Thoracic aorta (tissue), 2 donors: ENCODE measurements around the gene IL7R. TPM values are rescaled to one million over a fixed set of nuclear protein-coding genes. Genes with fewer than 3 reads are reported as not detected.

Experiments
- ATAC-seq: fragments of 150-250 bp; one replicate; pipeline ENCODE4 v1.8.0; 2017; ENCODE audit warnings: low read depth; ENCODE audit not compliant: insufficient number of reproducible peaks, low FRiP score
- DNase-seq: peaks from one replicate; pipeline ENCODE4 v3.0.0-alpha.2; 2020; ENCODE audit warnings: low spot score
- H3K27ac ChIP-seq, 2 donors: fragments of 200-600 bp; sonication (generic); 1 replicate in 1 of 2; 2 replicates in 1 of 2; pipeline ENCODE4 v1.5.1; 2016; ENCODE audit warnings: mild to moderate bottlenecking in 2 of 2, moderate library complexity in 2 of 2
- H3K27me3 ChIP-seq: fragments of 200-600 bp; sonication (generic); replicated peaks from 2 replicates; pipeline ENCODE4 v1.6.0; 2016; ENCODE audit warnings: mild to moderate bottlenecking; ENCODE audit not compliant: insufficient read depth
- H3K36me3 ChIP-seq: fragments of 200-600 bp; sonication (generic); one replicate; pipeline ENCODE4 v1.5.1; 2016
- H3K4me1 ChIP-seq, 2 donors: fragments of 200-600 bp; sonication (generic); 1 replicate in 1 of 2; 2 replicates in 1 of 2; pipeline versions ENCODE4 v1.5.1 to v1.6.0; 2016; ENCODE audit warnings: low read depth in 2 of 2, mild to moderate bottlenecking in 1 of 2; ENCODE audit not compliant: control insufficient read depth in 1 of 2
- H3K4me3 ChIP-seq: fragments of 200-600 bp; sonication (generic); 2 replicates; pipeline ENCODE4 v1.5.1; 2016; ENCODE audit warnings: mild to moderate bottlenecking
- H3K9me3 ChIP-seq: fragments of 200-600 bp; sonication (generic); 2 replicates; pipeline ENCODE4 v1.5.1; 2016
- CTCF ChIP-seq: fragments of 200-600 bp; sonication (generic); IDR thresholded peaks from one replicate; pipeline ENCODE4 v1.5.1; 2019; ENCODE audit warnings: antibody characterized with exemption
- total RNA-seq, 2 donors: library from RNA; depleted of rRNA; stranded (reverse); fragments of >200 nt; gene quantifications; one replicate each; pipeline versions ENCODE4 v1.1.0 to v1.2.3, GENCODE V29; 2016

IL7R gene
- total RNA-seq, 2 donors from 2014 or later = 12.7 to 20.5 TPM

DNA sequence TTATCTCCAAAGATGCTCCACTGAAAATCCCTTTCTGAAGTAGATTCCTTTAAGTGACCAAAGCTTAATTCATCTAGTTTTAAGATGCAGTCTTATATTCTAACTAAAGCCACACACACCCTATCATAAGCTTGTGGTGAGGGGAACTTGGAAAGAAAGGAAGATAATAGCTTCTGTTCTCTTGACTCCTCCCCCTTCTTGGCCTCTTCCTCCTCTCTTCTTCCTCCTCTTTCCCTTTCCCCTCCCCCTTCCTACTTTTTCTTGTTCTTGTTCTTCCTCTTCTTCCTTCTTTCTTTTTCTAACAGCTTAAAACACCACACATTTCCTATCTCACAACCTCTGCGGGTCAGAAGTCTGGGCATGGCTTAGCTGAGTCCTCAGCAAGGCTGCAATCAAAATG lies 23.5 kb downstream of the IL7R start:
- no peak for TF ChIP-seq CTCF
- no peak for DNase-seq
- Histone ChIP-seq H3K9me3 (no peaks in the 10 kb centered on the region), H3K27ac (no peak overlapping the region), H3K27me3 (no peaks in the 10 kb centered on the region), H3K4me3 (no peak overlapping the region), H3K36me3 (no peaks in the 10 kb centered on the region), H3K4me1 (no peaks in the 10 kb centered on the region)
- no peak for ATAC-seq

DNA sequence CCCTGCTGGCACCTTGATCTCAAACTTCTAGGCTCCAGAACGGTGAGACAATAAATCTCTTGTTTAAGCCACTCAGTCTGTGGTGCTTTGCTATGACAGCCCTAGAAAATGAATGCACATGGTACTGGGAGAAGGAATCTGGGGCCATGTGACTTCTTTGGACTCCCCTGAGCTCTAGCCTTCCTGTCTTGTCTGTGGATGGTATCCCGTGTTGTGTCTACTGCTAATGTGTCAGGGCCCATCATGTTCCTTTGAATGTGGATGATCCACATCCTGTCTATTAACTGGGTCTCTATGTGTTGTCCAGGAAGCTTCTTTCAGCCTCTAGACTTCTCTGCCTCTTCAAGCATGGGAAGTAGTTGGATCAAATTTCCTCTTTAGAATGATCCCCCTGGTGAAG lies 25.1 kb downstream of the IL7R start:
- no peak for TF ChIP-seq CTCF
- Histone ChIP-seq H3K9me3 (no peaks in the 10 kb centered on the region), H3K36me3 (no peaks in the 10 kb centered on the region), H3K4me3 (no peak overlapping the region), H3K27ac (no peak overlapping the region), H3K27me3 (no peaks in the 10 kb centered on the region), H3K4me1 (no peaks in the 10 kb centered on the region)
- DNase-seq (no peak), ATAC-seq (no peak)

DNA sequence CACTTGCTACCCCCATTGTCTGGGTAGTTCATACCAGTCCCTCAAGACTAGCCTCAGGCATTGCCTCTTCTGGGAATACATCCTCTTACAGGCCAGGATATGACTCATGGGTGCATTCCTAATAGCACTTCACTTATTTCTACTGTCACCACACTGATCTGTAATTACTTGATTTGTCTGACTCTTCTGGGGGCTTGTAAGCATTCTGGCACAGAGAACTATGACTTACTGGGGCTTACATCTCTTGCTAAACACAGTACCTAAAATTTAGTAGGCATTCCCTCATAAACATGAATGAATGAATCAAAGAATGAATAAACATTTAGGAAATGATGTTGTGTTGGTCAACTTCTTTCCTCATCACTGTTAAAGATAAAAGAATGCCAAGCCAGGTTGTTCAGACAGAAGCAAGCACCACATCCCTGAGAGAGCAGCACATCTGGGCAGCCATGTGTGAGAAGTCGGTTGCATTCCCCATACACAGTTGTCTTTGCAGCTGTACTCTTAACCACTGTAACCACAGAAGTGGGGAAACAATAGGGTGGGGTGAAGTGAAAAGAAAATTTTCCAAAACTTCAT lies 27.6 kb downstream of the IL7R start:
- no peak for DNase-seq
- no peak for ATAC-seq
- Histone ChIP-seq H3K4me3 (no peak overlapping the region), H3K4me1 (no peaks in the 10 kb centered on the region), H3K27me3 (no peaks in the 10 kb centered on the region), H3K9me3 (no peaks in the 10 kb centered on the region), H3K27ac (no peak overlapping the region), H3K36me3 (no peaks in the 10 kb centered on the region)
- TF ChIP-seq CTCF = no peak

- Histone ChIP-seq H3K9me3 (no peaks in the 10 kb centered on the region), H3K4me3 (no peak overlapping the region), H3K36me3 (no peaks in the 10 kb centered on the region), H3K27ac (no peak overlapping the region), H3K27me3 (no peaks in the 10 kb centered on the region), H3K4me1 (no peaks in the 10 kb centered on the region)
- no peak for ATAC-seq
- DNase-seq = no peak
- TF ChIP-seq CTCF = no peak
Observed at GRCh38 chr5:35884773-35885172, 28.1 kb downstream of the IL7R start.

DNA sequence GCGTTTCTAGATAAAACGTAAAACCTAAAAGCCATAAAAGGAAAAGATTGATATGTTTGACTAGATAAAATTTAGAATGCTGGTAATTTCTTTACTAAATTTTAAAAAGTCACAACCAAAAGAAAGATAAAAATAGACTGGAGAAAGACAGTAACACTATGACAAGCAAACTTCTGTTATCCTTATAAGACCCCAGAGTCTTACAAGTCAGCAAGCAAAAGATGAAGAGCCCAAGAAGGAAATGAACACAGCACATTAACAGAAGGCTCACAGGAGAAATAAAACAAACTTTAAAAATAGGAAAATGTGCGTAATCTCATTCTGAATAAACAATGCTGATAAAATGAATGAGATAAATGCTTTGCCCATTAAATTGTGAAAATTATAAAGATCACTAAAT lies 29.7 kb downstream of the IL7R start:
- no peaks in the 10 kb centered on the region for H3K36me3 ChIP-seq
- H3K27ac ChIP-seq = no peak overlapping the region
- H3K27me3 ChIP-seq = no peaks in the 10 kb centered on the region
- DNase-seq (no peak), ATAC-seq (no peak)
- no peak overlapping the region for H3K4me3 ChIP-seq
- H3K4me1 ChIP-seq = no peaks in the 10 kb centered on the region
- no peak for TF ChIP-seq CTCF
- H3K9me3 ChIP-seq = no peaks in the 10 kb centered on the region
